ENCODE results near the gene TLCD3B.

Gene TLCD3B

GRCh38 chr16:29991571-29991904, 39.5 kb downstream of the TLCD3B start:
- ChIA-PET POLR2A (interaction anchor here (0.5 to 1.3 kb wide), 2 partner anchors 18 to 31 kb away, joined by 4 to 8 read pairs; no protein-coding TSS in a partner anchor), CTCF (no interaction called here)
- no peak for TF ChIP-seq CTCF (IDR thresholded peaks at IDR 0.05; ENCODE audit: control extremely low read depth, extremely low read depth, low read depth, missing control alignments)
- no peak for DNase-seq (ENCODE audit: extremely low spot score)

- no peak for DNase-seq (ENCODE audit: extremely low spot score)
- ChIA-PET POLR2A (interaction anchor here (1.3 kb wide), 1 partner anchor 18 kb away, joined by 4 read pairs; no protein-coding TSS in a partner anchor), CTCF (no interaction called here)
- no peak for TF ChIP-seq CTCF (IDR thresholded peaks at IDR 0.05; ENCODE audit: control extremely low read depth, extremely low read depth, low read depth, missing control alignments)
Observed at GRCh38 chr16:29990883-29991570, 40.0 kb downstream of the TLCD3B start.

- TF ChIP-seq CTCF (IDR thresholded peaks at IDR 0.05; ENCODE audit: control extremely low read depth, extremely low read depth, low read depth, missing control alignments) = no peak
- ChIA-PET CTCF (interaction anchor here (5.7 kb wide), 1 partner anchor 15 kb away, joined by 25 read pairs; the partner anchor contains the start of gene TAOK2), POLR2A (interaction anchor here (1.2 kb wide), 1 partner anchor 16 kb away, joined by 3 read pairs; the partner anchor contains the start of gene TAOK2)
- DNase-seq (ENCODE audit: extremely low spot score) = no peak
Observed at GRCh38 chr16:29990034-29990433, 41.0 kb downstream of the TLCD3B start.

- no peak for DNase-seq (ENCODE audit: extremely low spot score)
- POLR2A ChIA-PET = interaction anchor here (0.8 to 1.2 kb wide), 2 partner anchors 13 to 16 kb away, joined by 3 to 5 read pairs; partner anchors contain the start of gene TAOK2
- CTCF ChIA-PET = interaction anchor here (1.0 to 5.7 kb wide), 2 partner anchors 15 to 141 kb away, joined by 4 to 25 read pairs; partner anchors contain the start of gene TAOK2
- TF ChIP-seq CTCF (IDR thresholded peaks at IDR 0.05; ENCODE audit: control extremely low read depth, extremely low read depth, low read depth, missing control alignments) = no peak
Observed at GRCh38 chr16:29989111-29989858, 41.8 kb downstream of the TLCD3B start.

- TF ChIP-seq CTCF (IDR thresholded peaks at IDR 0.05; ENCODE audit: control extremely low read depth, extremely low read depth, low read depth, missing control alignments) = no peak
- ChIA-PET CTCF (interaction anchor here (0.8 to 5.7 kb wide), 4 partner anchors 10 to 140 kb away, joined by 3 to 25 read pairs (median 4); partner anchors contain the start of gene TAOK2), POLR2A (interaction anchor here (0.8 to 1.2 kb wide), 2 partner anchors 12 to 15 kb away, joined by 3 to 5 read pairs; partner anchors contain the start of gene TAOK2)
- DNase-seq (ENCODE audit: extremely low spot score) = no peak
Observed at GRCh38 chr16:29988346-29989075, 42.6 kb downstream of the TLCD3B start.
